K562 (cell line): Measurements from ENCODE around the gene EXOC7. TPM values are rescaled to one million over a fixed set of nuclear protein-coding genes. Genes with fewer than 3 reads are reported as not detected.

ENCODE experiments used
- ATAC-seq: fragments of 200-7000 bp; cut with Tn5 transposase; 3 replicates; pipeline ENCODE4 v1.9.1; 2020; ENCODE audit warnings: moderate library complexity
- BruUV-seq: library from RNA; stranded (reverse); fragments of 400-500 nt; replicated peaks from 2 replicates; lab custom pipeline; 2021; lab: Mats Ljungman, UMichigan
- CTCF ChIA-PET: fragments of 300-600 bp; formaldehyde crosslinking; extraction: SDS; loops from one replicate; lab custom pipeline; 2021; ENCODE audit warnings: low intra/inter-chr PET ratio; lab: Yijun Ruan, JAX
- POLR2A ChIA-PET: fragments of 300-600, 350-650 bp; sonication (Branson Sonifier 250); formaldehyde crosslinking; extraction: SDS; loops from one replicate; lab custom pipeline; 2021; ENCODE audit warnings: antibody characterized with exemption, inconsistent platforms; lab: Yijun Ruan, JAX
- DNase-seq, 4 experiments: peaks; one replicate each; pipeline versions ENCODE4 v3.0.0 to v3.0.0-alpha.2; 2011 to 2018; ENCODE audit warnings: low spot score in 3 of 4, mixed read lengths in 3 of 4; ENCODE audit errors: extremely low read depth in 1 of 4
- FAIRE-seq: peaks from 2 replicates; lab custom pipeline; 2011; peaks lifted over from hg19 to GRCh38; lab: Jason Lieb, UNC
- H2AFZ ChIP-seq: 2 replicates; pipeline ENCODE4 v1.6.0; 2011; ENCODE audit warnings: low read depth, low read length, control low read depth, inconsistent platforms
- H3K27ac ChIP-seq: fragments of 200-600 bp; 3 replicates; pipeline ENCODE4 v1.8.0; 2011; ENCODE audit warnings: low read depth, mild to moderate bottlenecking, control low read depth, inconsistent platforms, low read length, moderate library complexity, mixed read lengths; ENCODE audit errors: extremely low read depth
- H3K27me3 ChIP-seq, 2 experiments: fragments of 300-600 bp in 1 of 2; 2 replicates in 1 of 2; 3 replicates in 1 of 2; pipeline versions ENCODE4 v1.6.0 to v1.8.0; 2011; ENCODE audit warnings: inconsistent platforms in 2 of 2, low read length in 2 of 2, mild to moderate bottlenecking in 1 of 2, mixed read lengths in 1 of 2, moderate library complexity in 1 of 2; ENCODE audit not compliant: control insufficient read depth in 2 of 2, insufficient read depth in 2 of 2
- H3K36me3 ChIP-seq: fragments of 300-600 bp; 3 replicates; pipeline ENCODE4 v1.8.0; 2011; ENCODE audit warnings: mild to moderate bottlenecking, low read length, inconsistent platforms; ENCODE audit not compliant: control insufficient read depth, insufficient read depth
- H3K4me1 ChIP-seq, 2 experiments: fragments of 200-600 bp in 1 of 2; replicated peaks in 1 of 2; 2 replicates in 1 of 2; 3 replicates in 1 of 2; pipeline versions ENCODE4 v1.5.1 to v1.8.0; 2011; ENCODE audit warnings: inconsistent platforms in 2 of 2, low read length in 2 of 2, mild to moderate bottlenecking in 1 of 2, mixed read lengths in 1 of 2, moderate library complexity in 1 of 2; ENCODE audit not compliant: control insufficient read depth in 2 of 2, insufficient read depth in 2 of 2
- H3K4me2 ChIP-seq: 2 replicates; pipeline ENCODE4 v1.6.1; 2011; ENCODE audit warnings: low read length, control low read depth, inconsistent platforms, mixed read lengths; ENCODE audit not compliant: insufficient read depth
- H3K4me3 ChIP-seq: fragments of 200-600 bp; sonication (generic), shearing (Covaris generic); 2 replicates; pipeline ENCODE4 v1.5.1; 2016; ENCODE audit warnings: control low read depth, inconsistent platforms
- H3K79me2 ChIP-seq: fragments of 200-600 bp; 3 replicates; pipeline ENCODE4 v1.8.0; 2011; ENCODE audit warnings: low read length, inconsistent platforms; ENCODE audit not compliant: control insufficient read depth, insufficient read depth
- H3K9ac ChIP-seq, 2 experiments: 2 replicates each; pipeline versions ENCODE4 v1.6.0 to v1.6.1; 2011; ENCODE audit warnings: low read depth in 2 of 2, low read length in 2 of 2, control low read depth in 1 of 2, inconsistent platforms in 1 of 2, mild to moderate bottlenecking in 1 of 2, mixed read lengths in 1 of 2; ENCODE audit not compliant: insufficient read depth in 1 of 2
- H3K9me1 ChIP-seq: one replicate; pipeline ENCODE4 v1.6.0; 2011; ENCODE audit warnings: inconsistent platforms, mild to moderate bottlenecking, low read length, moderate library complexity; ENCODE audit not compliant: control insufficient read depth, insufficient read depth
- H3K9me3 ChIP-seq: replicated peaks from 2 replicates; pipeline ENCODE4 v1.5.1; 2011; ENCODE audit warnings: low read depth, low read length, inconsistent platforms; ENCODE audit not compliant: control insufficient read depth, insufficient read depth
- H4K20me1 ChIP-seq: replicated peaks from 2 replicates; pipeline ENCODE4 v1.6.1; 2011; ENCODE audit warnings: low read length, inconsistent platforms, mixed read lengths; ENCODE audit not compliant: control insufficient read depth, insufficient read depth
- TBL1XR1 ChIP-seq, 2 experiments: IDR thresholded peaks; 2 replicates each; pipeline ENCODE4 v1.6.1; 2012; ENCODE audit warnings: improper control_type of control experiment in 2 of 2, low read length in 2 of 2, mild to moderate bottlenecking in 1 of 2
- WGBS: fragments of 100-300 bp; shearing (Covaris generic); methylation state at CpG from one replicate; pipeline ENCODE4 v1.1.6; 2016; ENCODE audit warnings: low coverage, mixed read lengths; ENCODE audit not compliant: insufficient coverage; ENCODE audit errors: missing lambda C conversion rate; 5-methylcytosine and 5-hydroxymethylcytosine counted together
- in situ Hi-C: fragments of 300-500 bp; cut with MboI; formaldehyde crosslinking; loops from 4 replicates; pipeline ENCODE4 v1.15.0; 2018; ENCODE audit warnings: inconsistent platforms, mixed read lengths
- intact Hi-C: fragments of 100-400 bp; cut with micrococcal nuclease; formaldehyde crosslinking; loops from 2 replicates; pipeline ENCODE4 v1.14.2; 2022
- polyA plus RNA-seq, 8 experiments: library from polyadenylated mRNA; depleted of rRNA in 4 of 8; stranded (reverse) in 5 of 8; unstranded in 3 of 8; fragments of >200 nt; fragmentation: Nextera tagmentation in 2 of 8; fragmentation: Illumina TruSeq in 1 of 8; extraction: Ambion mirVana in 2 of 8; extraction: Trizol in 1 of 8; gene quantifications; 2 replicates each; pipeline versions ENCODE4 v1.2.1 to v1.2.3, GENCODE V29; 2011 to 2014; ENCODE audit warnings: inconsistent platforms in 1 of 8, missing spikeins in 1 of 8
- total RNA-seq, 7 experiments: library from RNA; depleted of rRNA in 6 of 7; stranded (reverse); fragments of >200 nt in 6 of 7; fragmentation: Illumina TruSeq in 2 of 7; extraction: Trizol in 2 of 7; gene quantifications; 2 replicates each; pipeline versions ENCODE4 v1.2.1 to v1.2.3, GENCODE V29; 2011 to 2021; ENCODE audit warnings: low replicate concordance in 1 of 7
- TF ChIP-seq, protein P1 (sequence below): fragments of 450-650 bp; IDR thresholded peaks from 2 replicates; pipeline ENCODE4 v1.6.1; 2014; ENCODE audit warnings: low read depth, mild to moderate bottlenecking, moderate library complexity, borderline replicate concordance

EXOC7 gene
- total and polyA plus RNA-seq, 9 of the 15 experiments (the other 6 are each of a cell fraction or from before 2014, with no cell fraction given) = 18.6 to 57.0 (median 35.0) TPM

DNA sequence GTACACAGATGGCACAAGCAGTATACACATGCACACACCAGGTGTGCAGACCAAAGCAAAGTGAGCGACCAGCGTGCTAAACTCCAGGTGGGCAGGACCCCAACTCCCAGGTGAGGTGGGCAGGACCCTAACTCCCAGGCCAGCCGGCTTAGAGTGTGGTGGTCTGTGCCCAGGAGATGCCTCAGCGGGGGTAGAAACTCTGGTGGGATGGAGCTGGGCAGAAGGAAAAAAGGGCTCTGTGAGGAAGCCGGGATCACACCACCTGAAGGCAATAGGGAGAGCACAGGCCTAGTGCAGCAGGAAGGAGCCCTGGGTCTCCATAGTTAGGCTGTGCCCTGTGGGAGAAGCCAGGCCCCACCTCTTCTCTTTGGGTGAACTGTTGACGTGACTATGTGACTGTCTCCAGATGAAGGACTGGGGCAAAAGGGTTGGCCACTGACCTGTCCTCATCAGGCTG lies 39.0 kb upstream of the EXOC7 start:
- POLR2A ChIA-PET = interaction anchor here (0.7 to 4.3 kb wide), 5 partner anchors 8 to 129 kb away, joined by 3 to 28 read pairs (median 5); no protein-coding TSS in a partner anchor
- 55% methylated on average over 5 of the region's 6 CpGs for WGBS
- peaks cover 14% of the 10 kb centered on the region for H4K20me1 ChIP-seq
- H3K4me3 ChIP-seq = no peak overlapping the region
- no peaks in the 10 kb centered on the region for H3K9me1 ChIP-seq
- no peaks in the 10 kb centered on the region for H3K79me2 ChIP-seq
- no TSS peak for BruUV-seq
- no peak overlapping the region for H2AFZ ChIP-seq
- no peaks in the 10 kb centered on the region for H3K9me3 ChIP-seq
- ATAC-seq (no peak), FAIRE-seq (no peak), DNase-seq (no peak)
- H3K9ac ChIP-seq = no peak overlapping the region
- H3K36me3 ChIP-seq = peaks cover 22% of the 10 kb centered on the region; the same call in 1 of the 3 replicates
- intact Hi-C loops (no loop called here), in situ Hi-C loops (no loop called here)
- no peak overlapping the region for H3K4me2 ChIP-seq
- H3K4me1 ChIP-seq = peaks cover 5 to 39% of the 10 kb centered on the region in 2 experiments; a peak in 3 of 5 replicates
- TF ChIP-seq TBL1XR1 (IDR thresholded peaks at IDR 0.05; ENCODE audit: low read length in 2 of 2) = no peak
- TF ChIP-seq, protein P1, sequence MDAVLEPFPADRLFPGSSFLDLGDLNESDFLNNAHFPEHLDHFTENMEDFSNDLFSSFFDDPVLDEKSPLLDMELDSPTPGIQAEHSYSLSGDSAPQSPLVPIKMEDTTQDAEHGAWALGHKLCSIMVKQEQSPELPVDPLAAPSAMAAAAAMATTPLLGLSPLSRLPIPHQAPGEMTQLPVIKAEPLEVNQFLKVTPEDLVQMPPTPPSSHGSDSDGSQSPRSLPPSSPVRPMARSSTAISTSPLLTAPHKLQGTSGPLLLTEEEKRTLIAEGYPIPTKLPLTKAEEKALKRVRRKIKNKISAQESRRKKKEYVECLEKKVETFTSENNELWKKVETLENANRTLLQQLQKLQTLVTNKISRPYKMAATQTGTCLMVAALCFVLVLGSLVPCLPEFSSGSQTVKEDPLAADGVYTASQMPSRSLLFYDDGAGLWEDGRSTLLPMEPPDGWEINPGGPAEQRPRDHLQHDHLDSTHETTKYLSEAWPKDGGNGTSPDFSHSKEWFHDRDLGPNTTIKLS = no peak
- TF ChIP-seq, all 486 proteins: peak for 0
- Histone ChIP-seq H3K27ac (no peak overlapping the region), H3K27me3 (peaks cover 23 to 35% of the 10 kb centered on the region in 2 experiments; a peak in 4 of 5 replicates)
- CTCF ChIA-PET = no interaction called here
